Naive thymus-derived CD8-positive, alpha-beta T cell (primary cell): ENCODE data around the gene ZNF18. TPM values are rescaled to one million over a fixed set of nuclear protein-coding genes. Genes with fewer than 3 reads are reported as not detected.
A peak's percentile ranks its signal among the peaks of the same experiment; 100 is the strongest.

ENCODE experiments used
- ATAC-seq, 2 donors: fragments of 150-1000 bp; cut with Tn5 transposase in 1 of 2; sonication (Bioruptor Pico), chemical (Tn5 transposase) in 1 of 2; 1 replicate in 1 of 2; 2 replicates in 1 of 2; pipeline ENCODE4 v1.10.0; 2021; ENCODE audit warnings: mild to moderate bottlenecking in 2 of 2, moderate library complexity in 2 of 2
- POLR2A ChIA-PET: fragments of 350-600 bp; sonication (Branson Sonifier 250); formaldehyde crosslinking; loops from one replicate; lab custom pipeline; 2021; ENCODE audit warnings: antibody characterized with exemption; lab: Charles Lee
- DNase-seq, 10 donors: peaks; one replicate each; pipeline versions ENCODE4 v3.0.0 to v3.0.0-alpha.2; 2020 to 2022
- H3K27ac Mint-ChIP-seq, 10 donors: one replicate each; pipeline ENCODE4 v1.8.0; 2020 to 2022; ENCODE audit warnings: mild to moderate bottlenecking in 10 of 10, mixed read lengths in 10 of 10, moderate library complexity in 4 of 10, inconsistent platforms in 1 of 10
- H3K27me3 Mint-ChIP-seq, 5 donors: one replicate each; pipeline ENCODE4 v1.8.0; 2021 to 2022; ENCODE audit warnings: mixed read lengths in 5 of 5
- H3K36me3 Mint-ChIP-seq, 3 donors: one replicate each; pipeline ENCODE4 v1.8.0; 2020 to 2022; ENCODE audit warnings: mixed read lengths in 3 of 3, mild to moderate bottlenecking in 2 of 3, inconsistent platforms in 1 of 3
- H3K4me1 Mint-ChIP-seq, 4 donors: one replicate each; pipeline ENCODE4 v1.8.0; 2021 to 2022; ENCODE audit warnings: mixed read lengths in 4 of 4
- H3K4me3 Mint-ChIP-seq, 10 donors: one replicate each; pipeline ENCODE4 v1.8.0; 2020 to 2022; ENCODE audit warnings: mild to moderate bottlenecking in 10 of 10, mixed read lengths in 10 of 10, moderate library complexity in 6 of 10, inconsistent platforms in 1 of 10
- H3K9me3 Mint-ChIP-seq, 9 donors: one replicate each; pipeline ENCODE4 v1.8.0; 2020 to 2022; ENCODE audit warnings: mixed read lengths in 9 of 9, mild to moderate bottlenecking in 3 of 9, inconsistent platforms in 1 of 9, moderate library complexity in 1 of 9
- polyA plus RNA-seq, 3 donors: library from polyadenylated mRNA; unstranded; fragments of 300-500 nt; fragmentation: Illumina TruSeq; gene quantifications; one replicate each; pipeline ENCODE4 v1.2.3, GENCODE V29; 2021
- total RNA-seq, 8 experiments: library from RNA in 2 of 8; stranded (reverse) in 2 of 8; gene quantifications; one replicate each; pipeline ENCODE4 v1.2.3 and lab custom pipeline; 2021 to 2026

Gene ZNF18, protein sequence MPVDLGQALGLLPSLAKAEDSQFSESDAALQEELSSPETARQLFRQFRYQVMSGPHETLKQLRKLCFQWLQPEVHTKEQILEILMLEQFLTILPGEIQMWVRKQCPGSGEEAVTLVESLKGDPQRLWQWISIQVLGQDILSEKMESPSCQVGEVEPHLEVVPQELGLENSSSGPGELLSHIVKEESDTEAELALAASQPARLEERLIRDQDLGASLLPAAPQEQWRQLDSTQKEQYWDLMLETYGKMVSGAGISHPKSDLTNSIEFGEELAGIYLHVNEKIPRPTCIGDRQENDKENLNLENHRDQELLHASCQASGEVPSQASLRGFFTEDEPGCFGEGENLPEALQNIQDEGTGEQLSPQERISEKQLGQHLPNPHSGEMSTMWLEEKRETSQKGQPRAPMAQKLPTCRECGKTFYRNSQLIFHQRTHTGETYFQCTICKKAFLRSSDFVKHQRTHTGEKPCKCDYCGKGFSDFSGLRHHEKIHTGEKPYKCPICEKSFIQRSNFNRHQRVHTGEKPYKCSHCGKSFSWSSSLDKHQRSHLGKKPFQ
- 10 to 100 TPM; 12.7 to 16.3 TPM for total RNA-seq
- 1 to 10 TPM; 6.8 to 8.9 (median 6.9) TPM for polyA plus RNA-seq
- 17.8 to 40.8 (median 21.9) reads per million in 6 experiments for total RNA-seq (lab: John Stamatoyannopoulos, UW)

DNA sequence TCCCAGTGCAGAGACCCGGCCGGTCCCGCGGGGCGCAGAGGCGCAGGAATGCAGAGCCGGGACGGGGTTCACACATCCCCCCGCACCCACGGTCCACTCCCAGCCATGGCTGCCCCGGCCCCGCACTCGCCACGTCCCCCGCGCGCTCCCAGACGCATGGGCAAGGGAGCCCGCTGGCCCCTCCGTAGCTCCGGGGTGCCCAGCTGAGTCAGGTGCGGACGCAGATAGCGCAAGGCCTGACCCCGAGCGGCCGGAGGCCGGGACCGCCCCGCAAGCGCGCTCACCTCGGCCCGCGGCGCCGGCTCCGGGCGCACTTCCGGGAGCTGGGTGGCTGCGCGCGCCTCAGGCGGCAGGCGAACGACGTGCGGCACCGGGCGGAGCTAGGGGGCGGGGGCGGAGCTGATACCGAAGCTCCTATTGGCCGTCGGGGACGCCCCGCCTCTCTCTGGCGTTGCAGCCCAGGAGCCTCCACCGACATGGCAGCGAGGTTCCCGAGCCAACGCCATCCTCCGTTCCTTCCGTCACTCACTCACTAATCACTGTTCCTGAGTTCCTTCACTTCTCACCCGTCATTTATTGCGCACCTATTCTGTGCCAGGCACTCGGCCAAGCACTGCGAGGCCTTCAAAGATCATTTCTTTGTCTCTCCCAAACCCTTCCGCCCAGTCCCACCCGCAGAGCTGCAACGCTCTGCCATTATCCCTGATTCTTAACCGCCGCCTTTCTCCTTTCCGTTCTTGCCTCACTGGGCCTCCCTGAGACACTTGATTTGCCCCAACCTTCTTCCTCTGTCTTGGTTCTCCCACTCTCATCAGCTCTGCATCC, at the start of gene ZNF18:
Gene ZNF18 (minus strand): TSS at position 329 of the 825 bp plus-strand sequence. CDS start 4,646 bp downstream, outside the sequence.
- POLR2A ChIA-PET: interaction anchor here (0.5 to 7.0 kb wide), 15 partner anchors 9 to 1298 kb away, joined by 3 to 192 read pairs (median 5); partner anchors contain the start of genes ELAC2 and MAP2K4
- Mint-ChIP-seq H3K27ac (peak within 1 kb of the TSS; percentile 87 to 99 (median 96)), H3K27me3 (no peaks in the 10 kb centered on the region), H3K36me3 (peaks cover 0 to 9% (median 8%) of the 10 kb centered on the region in 3 donors), H3K4me3 (peak within 1 kb of the TSS; percentile 89 to 100 (median 98)), H3K9me3 (peaks cover 0 to 8% (median 0%) of the 10 kb centered on the region in 9 donors), H3K4me1 (peaks cover 14 to 30% (median 26%) of the 10 kb centered on the region in 4 donors)
- DNase-seq (peak; percentile 89 to 97 (median 94)), ATAC-seq (peak; percentile 96 to 97)

DNA sequence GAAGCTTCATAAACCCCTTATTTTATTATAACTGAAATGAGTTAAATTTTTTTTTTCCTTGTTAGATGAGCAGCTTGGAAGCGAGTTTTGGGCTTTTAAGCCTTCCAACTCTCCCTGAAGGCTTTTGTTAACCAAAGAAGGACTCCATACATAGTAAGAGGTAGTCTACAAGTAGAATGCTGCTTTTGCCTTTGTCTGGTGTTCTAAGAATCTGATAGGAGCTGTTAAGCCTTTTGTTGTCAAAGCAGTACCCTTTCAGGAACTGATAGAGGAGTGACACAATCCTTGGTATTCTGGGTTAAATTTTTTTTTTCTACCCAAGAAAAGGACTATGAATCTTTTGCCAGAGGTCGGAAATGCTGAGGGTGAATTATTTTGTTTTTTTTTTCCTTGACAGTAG, 49.5 kb upstream of the ZNF18 start:
- Mint-ChIP-seq H3K36me3 (peaks cover 0 to 4% (median 0%) of the 10 kb centered on the region in 3 donors), H3K4me3 (no peak overlapping the region), H3K9me3 (no peaks in the 10 kb centered on the region), H3K27ac (peak overlapping the region in 1 of 10 donors; percentile 1), H3K27me3 (no peaks in the 10 kb centered on the region), H3K4me1 (peaks cover 49 to 90% (median 85%) of the 10 kb centered on the region in 4 donors)
- ATAC-seq: no peak
- POLR2A ChIA-PET: interaction anchor here (0.6 to 1.2 kb wide), 2 partner anchors 25 to 49 kb away, joined by 3 to 4 read pairs; partner anchors contain the start of gene ZNF18
- no peak for DNase-seq

DNA sequence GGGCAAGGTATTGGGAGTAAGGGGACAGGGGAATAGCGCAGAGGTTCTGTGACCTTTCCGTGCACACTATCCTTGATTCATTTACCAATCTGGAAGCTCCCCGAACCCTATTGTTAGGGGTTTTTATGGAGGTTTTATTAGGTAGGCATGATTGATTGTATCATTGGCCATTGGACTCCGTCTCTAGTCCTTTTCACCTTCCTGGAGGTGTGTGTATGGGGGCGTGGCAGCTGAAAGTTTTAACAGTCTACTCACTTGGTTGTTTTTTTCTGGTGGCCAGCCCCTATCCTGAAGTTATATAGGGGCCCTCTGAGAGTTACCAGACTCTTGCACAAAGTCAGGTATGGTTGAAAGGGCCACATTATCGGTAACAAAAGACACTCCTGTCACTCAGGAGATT, 46.4 kb upstream of the ZNF18 start:
- Mint-ChIP-seq H3K27me3 (no peaks in the 10 kb centered on the region), H3K27ac (no peak overlapping the region), H3K4me3 (no peak overlapping the region), H3K9me3 (no peaks in the 10 kb centered on the region), H3K4me1 (peaks cover 34 to 86% (median 77%) of the 10 kb centered on the region in 4 donors), H3K36me3 (peaks cover 0 to 7% (median 0%) of the 10 kb centered on the region in 3 donors)
- no peak for ATAC-seq
- DNase-seq: no peak
- POLR2A ChIA-PET: no interaction called here

DNA sequence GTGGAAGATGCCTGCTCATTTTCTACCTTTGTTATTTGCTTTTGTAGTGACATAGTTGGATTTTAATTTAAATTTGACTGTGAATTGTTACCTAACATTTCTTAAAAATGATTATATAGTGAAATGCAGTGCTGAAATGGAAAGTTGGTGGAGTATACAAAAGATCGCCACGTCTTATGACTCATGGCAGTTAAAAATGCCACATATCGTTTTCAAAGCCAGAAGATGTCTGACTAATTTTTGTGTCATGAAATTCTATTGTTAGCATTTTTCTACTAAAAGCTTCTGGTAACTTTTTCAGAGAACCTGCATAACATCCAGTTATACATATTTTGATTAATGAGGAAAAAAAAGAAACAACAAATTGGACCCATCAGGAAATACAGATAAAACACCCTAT, 44.0 kb upstream of the ZNF18 start:
- Mint-ChIP-seq H3K27ac (peak overlapping the region in 1 of 10 donors; percentile 22), H3K4me3 (no peak overlapping the region), H3K4me1 (peaks cover 29 to 87% (median 74%) of the 10 kb centered on the region in 4 donors), H3K9me3 (no peaks in the 10 kb centered on the region), H3K36me3 (peaks cover 0 to 13% (median 2%) of the 10 kb centered on the region in 3 donors), H3K27me3 (no peaks in the 10 kb centered on the region)
- DNase-seq: no peak
- POLR2A ChIA-PET: no interaction called here
- no peak for ATAC-seq

DNA sequence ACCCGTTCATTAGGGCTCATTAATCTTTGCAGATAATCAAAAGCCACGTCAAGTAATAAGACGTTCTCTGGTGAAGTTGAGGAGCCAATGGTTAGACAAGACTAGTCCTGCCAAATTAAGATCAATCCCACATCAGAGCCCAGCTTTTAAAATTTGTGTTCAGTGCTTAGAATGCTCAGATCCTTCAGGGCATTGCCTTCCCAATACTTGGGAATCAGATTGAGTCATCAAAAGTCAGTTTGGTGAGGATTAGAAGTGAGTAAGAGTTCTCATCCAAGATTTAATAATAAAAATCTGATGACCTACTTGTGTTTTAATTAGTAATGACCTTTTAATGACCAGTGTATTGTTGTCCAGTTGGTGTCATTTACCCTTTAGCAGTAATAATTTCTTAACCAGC, 43.2 kb upstream of the ZNF18 start:
- no peak for DNase-seq
- no peak for ATAC-seq
- H3K9me3 Mint-ChIP-seq: no peaks in the 10 kb centered on the region
- no peak overlapping the region for H3K4me3 Mint-ChIP-seq
- peaks cover 23 to 79% (median 70%) of the 10 kb centered on the region in 4 donors for H3K4me1 Mint-ChIP-seq
- H3K27me3 Mint-ChIP-seq: no peaks in the 10 kb centered on the region
- H3K36me3 Mint-ChIP-seq: peaks cover 0 to 17% (median 3%) of the 10 kb centered on the region in 3 donors
- POLR2A ChIA-PET: no interaction called here
- no peak overlapping the region for H3K27ac Mint-ChIP-seq

DNA sequence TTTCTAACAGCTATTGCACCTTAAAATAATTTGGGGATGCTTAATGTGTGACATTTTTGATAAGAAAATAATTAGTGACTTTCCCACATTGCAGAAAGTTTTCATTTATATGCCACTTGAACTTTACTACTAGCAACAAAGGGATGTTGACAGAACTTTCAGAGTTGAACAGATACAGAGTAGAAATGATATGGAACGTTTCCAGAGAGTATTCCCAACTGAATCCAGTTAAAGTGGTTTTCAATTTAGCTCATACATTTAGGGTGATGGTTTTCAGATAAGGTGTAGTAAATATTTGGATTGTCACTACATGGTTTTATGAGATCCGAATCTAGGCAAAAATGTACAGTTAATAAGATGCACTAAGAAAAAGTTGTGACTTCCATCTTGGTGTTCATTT, 40.7 kb upstream of the ZNF18 start:
- no peak for DNase-seq
- Mint-ChIP-seq H3K9me3 (no peaks in the 10 kb centered on the region), H3K36me3 (peaks cover 0 to 26% (median 10%) of the 10 kb centered on the region in 3 donors), H3K4me1 (peaks cover 18 to 65% (median 51%) of the 10 kb centered on the region in 4 donors), H3K4me3 (no peak overlapping the region), H3K27me3 (no peaks in the 10 kb centered on the region), H3K27ac (no peak overlapping the region)
- POLR2A ChIA-PET: interaction anchor here (1.9 kb wide), 1 partner anchor 41 kb away, joined by 4 read pairs; the partner anchor contains the start of gene ZNF18
- no peak for ATAC-seq

DNA sequence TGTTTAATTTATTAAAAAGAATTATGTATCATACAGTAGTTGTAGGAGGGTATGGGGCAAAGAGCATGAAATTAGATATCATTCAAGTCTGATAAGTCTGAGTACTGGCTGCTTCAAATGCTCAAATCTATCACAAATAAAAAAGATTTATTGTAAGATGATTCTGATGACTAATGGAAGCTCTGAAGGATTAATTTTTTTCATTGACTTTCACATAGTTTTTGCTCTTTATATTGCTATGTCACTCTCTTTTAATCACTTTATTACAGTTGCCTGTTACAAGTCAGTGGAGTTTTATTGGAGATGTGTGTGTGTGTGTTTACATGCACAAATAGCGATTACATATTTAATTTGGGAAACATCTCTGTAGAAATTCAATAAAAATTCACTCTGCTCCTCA, 38.4 kb upstream of the ZNF18 start:
- Mint-ChIP-seq H3K27ac (no peak overlapping the region), H3K4me3 (no peak overlapping the region), H3K27me3 (no peaks in the 10 kb centered on the region), H3K36me3 (peaks cover 0 to 21% (median 12%) of the 10 kb centered on the region in 3 donors), H3K9me3 (no peaks in the 10 kb centered on the region), H3K4me1 (peaks cover 19 to 61% (median 49%) of the 10 kb centered on the region in 4 donors)
- DNase-seq: no peak
- POLR2A ChIA-PET: interaction anchor here (0.9 kb wide), 1 partner anchor 15 kb away, joined by 3 read pairs; the partner anchor contains the start of gene MAP2K4
- no peak for ATAC-seq

DNA sequence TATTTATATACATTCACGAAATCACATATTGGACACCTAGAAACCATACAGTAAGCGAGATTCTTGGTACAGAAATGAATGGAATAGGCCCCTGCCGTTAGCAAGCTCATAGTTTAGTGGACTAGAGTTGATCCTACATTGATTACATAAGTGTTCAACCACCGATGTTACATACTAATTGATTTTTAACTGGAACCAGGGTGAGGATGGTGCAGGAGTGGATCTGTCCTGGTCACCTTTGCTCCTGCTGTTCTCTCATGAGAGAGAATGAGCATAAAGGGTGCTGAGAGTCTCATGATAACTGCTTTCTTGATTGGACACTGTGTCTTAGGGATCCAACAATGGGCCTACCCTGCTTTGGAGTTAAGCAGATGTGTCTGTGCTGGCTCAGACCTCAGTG, 37.3 kb upstream of the ZNF18 start:
- ATAC-seq (no peak), DNase-seq (no peak)
- Mint-ChIP-seq H3K36me3 (peaks cover 0 to 23% (median 12%) of the 10 kb centered on the region in 3 donors), H3K9me3 (no peaks in the 10 kb centered on the region), H3K27me3 (no peaks in the 10 kb centered on the region), H3K4me3 (peak overlapping the region in 1 of 10 donors; percentile 41), H3K4me1 (peaks cover 20 to 62% (median 51%) of the 10 kb centered on the region in 4 donors), H3K27ac (no peak overlapping the region)
- POLR2A ChIA-PET: interaction anchor here (1.6 kb wide), 1 partner anchor 37 kb away, joined by 5 read pairs; the partner anchor contains the start of gene ZNF18

DNA sequence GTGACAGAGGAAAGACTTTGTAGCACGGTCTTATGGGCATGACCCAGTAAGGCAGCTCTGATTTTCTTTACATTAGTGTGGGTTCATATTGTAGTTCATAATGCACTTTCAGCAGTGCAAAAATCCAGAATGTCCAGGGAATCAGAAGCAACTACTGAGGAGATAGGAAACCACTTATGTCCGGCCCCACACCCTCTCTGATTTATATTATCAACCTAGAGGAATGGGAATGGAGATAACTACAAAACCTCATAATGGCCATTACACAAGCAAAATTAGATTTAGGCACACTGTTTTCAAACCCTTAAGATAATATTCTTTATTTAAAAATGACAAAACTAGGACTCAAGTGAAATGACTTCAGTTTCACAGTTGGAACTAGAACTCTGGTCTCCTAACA, 31.3 kb upstream of the ZNF18 start:
- H3K4me1 Mint-ChIP-seq: peaks cover 29 to 78% (median 75%) of the 10 kb centered on the region in 4 donors
- no peak for ATAC-seq
- POLR2A ChIA-PET: interaction anchor here (0.5 to 2.8 kb wide), 2 partner anchors 32 to 33 kb away, joined by 4 to 17 read pairs; partner anchors contain the start of gene ZNF18
- H3K27ac Mint-ChIP-seq: no peak overlapping the region
- no peak overlapping the region for H3K4me3 Mint-ChIP-seq
- no peaks in the 10 kb centered on the region for H3K27me3 Mint-ChIP-seq
- H3K36me3 Mint-ChIP-seq: peaks cover 0 to 10% (median 9%) of the 10 kb centered on the region in 3 donors
- DNase-seq: no peak
- H3K9me3 Mint-ChIP-seq: no peaks in the 10 kb centered on the region

DNA sequence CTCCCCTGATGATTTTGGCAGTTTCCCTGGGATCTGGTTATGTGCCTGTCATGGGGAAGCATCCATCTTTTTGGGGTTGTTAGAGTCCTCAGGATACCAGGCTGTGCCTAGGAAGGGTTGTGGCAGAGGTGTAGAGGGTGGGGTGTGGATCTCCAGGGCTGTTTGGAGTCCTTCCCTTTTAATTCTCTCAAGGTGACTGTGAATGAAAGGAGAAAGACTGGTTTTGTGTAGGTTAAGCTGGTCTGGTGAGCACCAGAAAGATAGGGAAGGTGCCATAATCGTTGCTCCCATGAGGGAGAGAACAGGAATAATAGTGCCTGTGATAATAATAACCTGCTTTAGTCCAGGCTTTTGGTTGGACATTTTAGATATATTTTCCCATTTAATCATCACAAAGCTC, 30.4 kb upstream of the ZNF18 start:
- no peaks in the 10 kb centered on the region for H3K9me3 Mint-ChIP-seq
- peaks cover 36 to 88% (median 83%) of the 10 kb centered on the region in 4 donors for H3K4me1 Mint-ChIP-seq
- ATAC-seq: no peak
- POLR2A ChIA-PET: interaction anchor here (2.8 kb wide), 1 partner anchor 31 kb away, joined by 17 read pairs; the partner anchor contains the start of gene ZNF18
- peaks cover 0 to 10% (median 5%) of the 10 kb centered on the region in 3 donors for H3K36me3 Mint-ChIP-seq
- H3K27ac Mint-ChIP-seq: no peak overlapping the region
- H3K27me3 Mint-ChIP-seq: no peaks in the 10 kb centered on the region
- DNase-seq: no peak
- peak overlapping the region in 3 of 10 donors; percentile 1 to 28 (median 20) for H3K4me3 Mint-ChIP-seq

DNA sequence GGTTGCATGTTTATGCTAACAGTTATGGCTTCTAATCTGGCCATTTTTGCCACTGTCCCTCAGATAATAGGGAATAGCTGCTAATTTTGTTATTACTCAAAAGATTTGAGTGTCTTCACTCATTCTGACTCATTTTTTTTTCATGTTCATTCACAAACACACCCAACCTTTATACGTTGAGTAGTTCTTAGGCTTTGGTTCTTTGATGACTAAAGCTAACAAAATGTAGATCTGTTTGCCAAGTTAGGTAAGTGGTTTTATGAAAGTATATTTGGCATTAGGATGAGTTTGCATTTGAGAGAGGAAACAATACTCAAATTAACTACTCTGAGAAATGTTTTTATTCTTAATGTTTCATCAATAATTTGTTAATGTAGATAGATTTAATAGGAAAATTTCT, 27.1 kb upstream of the ZNF18 start:
- POLR2A ChIA-PET: interaction anchor here (0.7 kb wide), 1 partner anchor 27 kb away, joined by 3 read pairs; the partner anchor contains the start of gene ZNF18
- Mint-ChIP-seq H3K4me3 (peak overlapping the region in 1 of 10 donors; percentile 16), H3K27me3 (no peaks in the 10 kb centered on the region), H3K4me1 (peaks cover 36 to 86% (median 80%) of the 10 kb centered on the region in 4 donors), H3K27ac (no peak overlapping the region), H3K9me3 (no peaks in the 10 kb centered on the region), H3K36me3 (peaks cover 0 to 8% (median 5%) of the 10 kb centered on the region in 3 donors)
- DNase-seq (no peak), ATAC-seq (no peak)
